Panc1 (cell line): ENCODE measurements around the gene SGPP2. TPM values are rescaled to one million over a fixed set of nuclear protein-coding genes. Genes with fewer than 3 reads are reported as not detected.

ENCODE experiments used
- ATAC-seq: fragments of 200-7000 bp; cut with Tn5 transposase; 2 replicates; pipeline ENCODE4 v1.9.1; 2020; ENCODE audit warnings: mild to moderate bottlenecking, moderate library complexity
- BruUV-seq: library from RNA; stranded (reverse); fragments of 400-500 nt; replicated peaks from 2 replicates; lab custom pipeline; 2021; lab: Mats Ljungman, UMichigan
- CTCF ChIA-PET: fragments of 300-600 bp; sonication (Branson Sonifier 250); formaldehyde crosslinking; loops from one replicate; lab custom pipeline; 2022; ENCODE audit warnings: antibody characterized with exemption; lab: Charles Lee
- POLR2A ChIA-PET: fragments of 300-600 bp; sonication (Branson Sonifier 250); formaldehyde crosslinking; loops from one replicate; lab custom pipeline; 2022; ENCODE audit warnings: antibody characterized with exemption; lab: Charles Lee
- DNase-seq: peaks from one replicate; pipeline ENCODE4 v3.0.0-alpha.2; 2010; ENCODE audit warnings: low read depth, low spot score
- H3K27ac ChIP-seq: 2 replicates; pipeline ENCODE4 v1.5.1; 2011; ENCODE audit warnings: mild to moderate bottlenecking, low read length, inconsistent platforms
- H3K27me3 ChIP-seq: fragments of 200-500 bp; sonication (Bioruptor generic); 2 replicates; pipeline ENCODE4 v1.6.0; 2014; ENCODE audit warnings: low read length, inconsistent platforms; ENCODE audit not compliant: control insufficient read depth, insufficient read depth
- H3K36me3 ChIP-seq: fragments of 200-500 bp; sonication (Bioruptor generic); 2 replicates; pipeline ENCODE4 v1.5.1; 2014; ENCODE audit warnings: inconsistent platforms, mild to moderate bottlenecking, low read length, moderate library complexity; ENCODE audit not compliant: control insufficient read depth, insufficient read depth
- H3K4me1 ChIP-seq: 2 replicates; pipeline ENCODE4 v1.5.1; 2011; ENCODE audit warnings: inconsistent platforms, mild to moderate bottlenecking, low read length, moderate library complexity; ENCODE audit not compliant: control insufficient read depth, insufficient read depth
- H3K4me3 ChIP-seq, 2 experiments: 2 replicates each; pipeline ENCODE4 v1.5.1; 2011 to 2012; ENCODE audit warnings: low read depth in 2 of 2, low read length in 2 of 2, mild to moderate bottlenecking in 2 of 2, inconsistent platforms in 1 of 2, moderate library complexity in 1 of 2
- H3K9me3 ChIP-seq: fragments of 200-500 bp; sonication (Bioruptor generic); 2 replicates; pipeline ENCODE4 v1.5.1; 2014; ENCODE audit warnings: low read depth, mild to moderate bottlenecking, inconsistent platforms, low read length, moderate library complexity; ENCODE audit not compliant: control insufficient read depth, insufficient read depth
- CTCF ChIP-seq: fragments of 450-650 bp; IDR thresholded peaks from 2 replicates; pipeline ENCODE4 v1.5.1; 2017; ENCODE audit warnings: mild to moderate bottlenecking
- POLR2AphosphoS5 ChIP-seq: IDR thresholded peaks from 2 replicates; pipeline ENCODE4 v1.6.1; 2012; ENCODE audit warnings: mild to moderate bottlenecking, low read depth, low read length, moderate library complexity
- REST ChIP-seq, 2 experiments: IDR thresholded peaks; 2 replicates each; pipeline ENCODE4 v1.6.1; 2011 to 2012; ENCODE audit warnings: low read depth in 2 of 2, control low read depth in 1 of 2, low read length in 1 of 2, mild to moderate bottlenecking in 1 of 2, moderate library complexity in 1 of 2; ENCODE audit not compliant: insufficient read depth in 1 of 2
- SIN3A ChIP-seq: IDR thresholded peaks from 2 replicates; pipeline ENCODE4 v1.6.1; 2012; ENCODE audit warnings: low read depth, mild to moderate bottlenecking, low read length, moderate library complexity, borderline replicate concordance; ENCODE audit not compliant: insufficient read depth
- TCF7L2 ChIP-seq: IDR thresholded peaks from 2 replicates; pipeline ENCODE4 v1.6.1; 2011; ENCODE audit warnings: mild to moderate bottlenecking, low read depth, low read length, inconsistent platforms
- in situ Hi-C: cut with HindIII; loops from 2 replicates; pipeline ENCODE4 v1.10.0; 2016; ENCODE audit warnings: low sequenced_read_pairs, low pct_unique_long_range_greater_than_20kb
- intact Hi-C: fragments of 100-400 bp; cut with micrococcal nuclease; formaldehyde crosslinking; loops from one replicate; pipeline ENCODE4 v1.10.0; 2022; ENCODE audit not compliant: unreplicated experiment
- total RNA-seq: library from RNA; stranded (reverse); gene quantifications from one replicate; pipeline ENCODE4 v1.2.1, GENCODE V29; 2021; ENCODE audit not compliant: unreplicated experiment

The SGPP2 gene
- total RNA-seq, 1 experiment from 2014 or later = 0.05 TPM

DNA sequence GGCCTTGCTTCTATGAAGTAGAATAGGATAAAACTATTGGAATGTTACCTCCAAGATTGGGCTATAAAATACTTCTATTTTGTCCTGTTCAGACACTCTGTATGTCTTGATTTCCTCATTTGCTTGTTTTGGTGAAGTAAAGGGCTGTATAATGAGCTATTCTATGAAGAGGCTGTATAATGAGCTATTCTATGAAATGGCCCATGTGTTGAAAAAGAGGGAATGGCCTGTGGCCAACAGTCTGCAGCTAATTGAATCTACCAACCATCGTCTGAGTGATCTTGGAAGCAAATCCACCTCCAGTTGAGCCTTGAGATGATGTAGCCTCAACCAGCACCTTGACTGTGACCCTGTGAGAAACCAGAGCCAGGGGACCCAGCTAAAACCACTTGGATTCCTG lies 3.8 kb upstream of the SGPP2 start:
- POLR2A ChIA-PET = no interaction called here

DNA sequence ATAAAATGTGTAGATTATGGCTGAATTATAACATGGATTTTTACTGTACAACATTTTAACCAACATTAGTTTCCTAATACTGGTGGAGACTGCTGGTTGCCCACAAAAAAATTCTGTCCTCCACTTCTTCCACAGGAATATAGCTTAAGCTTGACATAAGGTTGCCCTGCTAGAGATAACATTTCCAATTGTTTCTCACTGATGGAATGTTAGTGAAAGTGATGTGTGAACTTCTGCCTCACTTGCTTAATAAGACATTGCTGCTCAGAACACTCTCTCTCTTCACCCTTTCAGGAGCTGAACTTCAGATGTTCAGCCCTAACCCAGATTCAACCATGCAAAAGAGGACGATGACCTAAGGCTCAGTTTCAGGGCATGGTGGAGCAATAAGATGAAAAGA lies 2.7 kb upstream of the SGPP2 start:
- intact Hi-C loops = no loop called here
- POLR2A ChIA-PET = no interaction called here

More for the DNA sequence above, 3.8 kb upstream of the SGPP2 start:
- Histone ChIP-seq H3K9me3 (no peaks in the 10 kb centered on the region), H3K4me1 (no peaks in the 10 kb centered on the region; the same call in 1 of the 2 replicates), H3K27me3 (peaks cover 24% of the 10 kb centered on the region), H3K27ac (no peak overlapping the region), H3K36me3 (peaks cover 2% of the 10 kb centered on the region; the same call in 1 of the 2 replicates), H3K4me3 (no peak overlapping the region)
- ATAC-seq = no peak
- in situ Hi-C loops = no loop called here
- CTCF ChIA-PET = no interaction called here
- no peak for DNase-seq
- intact Hi-C loops = no loop called here
- no TSS peak for BruUV-seq
- TF ChIP-seq REST (IDR thresholded peaks at IDR 0.05; ENCODE audit: insufficient read depth in 1 of 2, low read depth in 2 of 2, low read length in 1 of 2) (no peak), POLR2AphosphoS5 (no peak), TCF7L2 (no peak), CTCF (no peak), SIN3A (no peak)

More for the DNA sequence above, 2.7 kb upstream of the SGPP2 start:
- no peak overlapping the region for H3K27ac ChIP-seq
- peaks cover 25% of the 10 kb centered on the region for H3K27me3 ChIP-seq
- no peak overlapping the region for H3K4me3 ChIP-seq
- no peak for DNase-seq
- CTCF ChIA-PET = no interaction called here
- ATAC-seq = no peak
- no peaks in the 10 kb centered on the region for H3K9me3 ChIP-seq
- H3K36me3 ChIP-seq = peaks cover 2% of the 10 kb centered on the region; the same call in 1 of the 2 replicates
- in situ Hi-C loops = no loop called here
- no TSS peak for BruUV-seq
- TF ChIP-seq REST (IDR thresholded peaks at IDR 0.05; ENCODE audit: insufficient read depth in 1 of 2, low read depth in 2 of 2, low read length in 1 of 2) (no peak), POLR2AphosphoS5 (no peak), SIN3A (no peak), CTCF (no peak), TCF7L2 (no peak)
- no peaks in the 10 kb centered on the region; the same call in 1 of the 2 replicates for H3K4me1 ChIP-seq
